ENCODE measurements around the gene EXOC6B.

- TF ChIP-seq CTCF (conservative IDR thresholded peaks at IDR 0.05; ENCODE audit: low read length) (no peak), EZH2phosphoT487 (IDR thresholded peaks at IDR 0.05; ENCODE audit: borderline replicate concordance) (no peak)
These were observed 7.4 kb upstream of the EXOC6B start for GRCh38 chr2:72833084-72833714.
